ENCODE measurements around the gene ALOX12B. TPM values are rescaled to one million over a fixed set of nuclear protein-coding genes. Genes with fewer than 3 reads are reported as not detected.
A peak's percentile ranks its signal among the peaks of the same experiment; 100 is the strongest.

ALOX12B gene
- total RNA-seq, 1 donor from 2014 or later = 1.7 TPM

DNA sequence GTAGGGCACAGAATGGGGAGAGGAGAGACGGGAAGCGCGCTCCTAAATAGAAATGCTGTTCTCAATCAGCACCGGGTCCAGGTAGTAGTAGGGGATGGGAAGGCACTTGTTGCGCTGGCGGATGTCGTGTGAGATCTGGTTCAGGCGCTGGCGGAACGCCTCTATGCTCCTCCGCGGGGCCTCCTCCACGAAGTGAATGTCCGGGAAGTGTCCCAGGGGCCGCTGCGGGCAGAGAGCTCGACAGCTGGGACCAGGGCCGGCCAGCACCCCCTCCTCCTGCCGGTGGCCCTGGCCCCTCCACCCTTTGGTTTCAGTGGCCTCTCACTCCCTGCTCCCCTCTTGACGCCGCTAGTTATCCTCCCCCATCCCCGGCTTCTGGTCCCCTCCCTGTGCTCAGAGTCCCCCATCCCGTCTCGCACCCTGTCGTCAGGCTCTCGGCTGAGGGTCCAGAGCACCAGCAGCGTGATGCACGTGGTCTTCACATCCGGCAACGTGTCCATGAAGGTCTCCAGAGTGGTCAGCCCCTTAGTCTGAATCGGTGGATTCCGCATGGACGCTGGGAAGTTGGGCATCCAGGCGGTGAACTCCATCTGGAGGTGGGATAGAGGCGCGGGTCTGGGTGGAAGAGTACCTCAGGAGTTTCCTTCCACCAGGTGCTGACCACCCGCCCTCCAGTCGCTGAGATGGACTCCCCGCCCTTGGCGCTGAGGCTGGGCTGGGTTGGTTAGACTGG is 14.6 kb downstream of the ALOX12B start:
- H3K9me3 Mint-ChIP-seq (ENCODE audit: unreplicated experiment) = no peaks in the 10 kb centered on the region
- peak overlapping the region; percentile 88 for H3K4me3 Mint-ChIP-seq (ENCODE audit: unreplicated experiment)
- peaks cover 4% of the 10 kb centered on the region for H3K36me3 Mint-ChIP-seq (ENCODE audit: low read depth, unreplicated experiment)
- peaks cover 64% of the 10 kb centered on the region for H3K4me1 Mint-ChIP-seq (ENCODE audit: unreplicated experiment)
- TF ChIP-seq, protein P1, sequence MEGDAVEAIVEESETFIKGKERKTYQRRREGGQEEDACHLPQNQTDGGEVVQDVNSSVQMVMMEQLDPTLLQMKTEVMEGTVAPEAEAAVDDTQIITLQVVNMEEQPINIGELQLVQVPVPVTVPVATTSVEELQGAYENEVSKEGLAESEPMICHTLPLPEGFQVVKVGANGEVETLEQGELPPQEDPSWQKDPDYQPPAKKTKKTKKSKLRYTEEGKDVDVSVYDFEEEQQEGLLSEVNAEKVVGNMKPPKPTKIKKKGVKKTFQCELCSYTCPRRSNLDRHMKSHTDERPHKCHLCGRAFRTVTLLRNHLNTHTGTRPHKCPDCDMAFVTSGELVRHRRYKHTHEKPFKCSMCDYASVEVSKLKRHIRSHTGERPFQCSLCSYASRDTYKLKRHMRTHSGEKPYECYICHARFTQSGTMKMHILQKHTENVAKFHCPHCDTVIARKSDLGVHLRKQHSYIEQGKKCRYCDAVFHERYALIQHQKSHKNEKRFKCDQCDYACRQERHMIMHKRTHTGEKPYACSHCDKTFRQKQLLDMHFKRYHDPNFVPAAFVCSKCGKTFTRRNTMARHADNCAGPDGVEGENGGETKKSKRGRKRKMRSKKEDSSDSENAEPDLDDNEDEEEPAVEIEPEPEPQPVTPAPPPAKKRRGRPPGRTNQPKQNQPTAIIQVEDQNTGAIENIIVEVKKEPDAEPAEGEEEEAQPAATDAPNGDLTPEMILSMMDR (IDR thresholded peaks at IDR 0.05; ENCODE audit: unreplicated experiment) = no peak
- peak overlapping the region; percentile 92 for H3K27ac Mint-ChIP-seq (ENCODE audit: unreplicated experiment)
- peaks cover 45% of the 10 kb centered on the region for H3K27me3 Mint-ChIP-seq (ENCODE audit: unreplicated experiment)
- DNase-seq (ENCODE audit: low spot score) = peak; percentile 41

DNA sequence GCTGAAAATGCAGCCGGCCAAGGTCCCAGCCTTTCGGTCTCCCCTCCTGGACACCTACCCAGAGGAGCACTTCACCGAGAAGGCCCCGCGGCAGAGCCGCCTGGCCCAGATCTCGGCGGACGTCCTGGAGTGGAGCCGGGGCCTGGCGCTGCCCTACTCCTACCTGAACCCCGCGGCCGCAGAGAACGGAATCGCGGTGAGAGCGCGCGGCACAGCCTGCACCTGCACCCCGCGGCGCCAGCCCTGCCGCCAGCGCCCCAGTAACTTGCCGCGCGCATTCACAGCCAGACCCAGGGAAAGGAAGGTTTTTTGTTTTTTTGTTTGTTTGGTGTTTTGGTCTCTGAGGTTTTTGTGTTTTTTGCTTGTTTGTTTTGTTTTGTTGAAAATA is 15.2 kb downstream of the ALOX12B start:
- Mint-ChIP-seq H3K27me3 (ENCODE audit: unreplicated experiment) (peaks cover 41% of the 10 kb centered on the region), H3K9me3 (ENCODE audit: unreplicated experiment) (no peaks in the 10 kb centered on the region), H3K27ac (ENCODE audit: unreplicated experiment) (peak overlapping the region; percentile 92), H3K4me3 (ENCODE audit: unreplicated experiment) (peak overlapping the region; percentile 88), H3K4me1 (ENCODE audit: unreplicated experiment) (peaks cover 59% of the 10 kb centered on the region), H3K36me3 (ENCODE audit: low read depth, unreplicated experiment) (peaks cover 4% of the 10 kb centered on the region)
- no peak for DNase-seq (ENCODE audit: low spot score)
- TF ChIP-seq, protein P1 (IDR thresholded peaks at IDR 0.05; ENCODE audit: unreplicated experiment) = no peak

DNA sequence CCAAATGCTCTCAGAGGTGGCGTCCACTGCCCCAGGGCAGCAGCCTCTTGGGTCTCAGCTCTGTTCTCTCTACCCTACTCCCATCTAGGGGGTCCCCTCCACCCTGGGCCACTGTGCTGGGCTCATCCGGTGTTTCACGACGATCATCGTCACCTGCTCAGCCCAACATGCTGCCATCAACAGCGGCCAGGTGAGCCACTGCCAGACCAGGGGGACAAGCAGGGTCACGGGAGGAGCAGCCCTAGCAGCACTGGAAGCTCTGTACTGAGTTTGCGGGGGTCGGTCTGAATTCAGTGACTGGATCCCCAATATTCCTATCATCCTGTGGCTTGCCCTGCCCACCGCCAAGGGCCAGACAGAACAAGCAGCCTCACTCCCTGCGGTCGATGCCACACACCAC is 16.0 kb downstream of the ALOX12B start:
- no peaks in the 10 kb centered on the region for H3K9me3 Mint-ChIP-seq (ENCODE audit: unreplicated experiment)
- peaks cover 4% of the 10 kb centered on the region for H3K36me3 Mint-ChIP-seq (ENCODE audit: low read depth, unreplicated experiment)
- H3K27ac Mint-ChIP-seq (ENCODE audit: unreplicated experiment) = no peak overlapping the region
- DNase-seq (ENCODE audit: low spot score) = no peak
- H3K27me3 Mint-ChIP-seq (ENCODE audit: unreplicated experiment) = peaks cover 40% of the 10 kb centered on the region
- H3K4me1 Mint-ChIP-seq (ENCODE audit: unreplicated experiment) = peaks cover 56% of the 10 kb centered on the region
- TF ChIP-seq, protein P1 (IDR thresholded peaks at IDR 0.05; ENCODE audit: unreplicated experiment) = no peak
- H3K4me3 Mint-ChIP-seq (ENCODE audit: unreplicated experiment) = no peak overlapping the region

GRCh38 chr17:8069587-8069860 is 18.0 kb downstream of the ALOX12B start:
- Mint-ChIP-seq H3K36me3 (ENCODE audit: low read depth, unreplicated experiment) (peaks cover 4% of the 10 kb centered on the region), H3K4me1 (ENCODE audit: unreplicated experiment) (peaks cover 48% of the 10 kb centered on the region), H3K4me3 (ENCODE audit: unreplicated experiment) (no peak overlapping the region), H3K27me3 (ENCODE audit: unreplicated experiment) (peaks cover 34% of the 10 kb centered on the region), H3K9me3 (ENCODE audit: unreplicated experiment) (no peaks in the 10 kb centered on the region), H3K27ac (ENCODE audit: unreplicated experiment) (peak overlapping the region; percentile 18)
- DNase-seq (ENCODE audit: low spot score) = no peak
- TF ChIP-seq, protein P1 (IDR thresholded peaks at IDR 0.05; ENCODE audit: unreplicated experiment) = no peak

DNA sequence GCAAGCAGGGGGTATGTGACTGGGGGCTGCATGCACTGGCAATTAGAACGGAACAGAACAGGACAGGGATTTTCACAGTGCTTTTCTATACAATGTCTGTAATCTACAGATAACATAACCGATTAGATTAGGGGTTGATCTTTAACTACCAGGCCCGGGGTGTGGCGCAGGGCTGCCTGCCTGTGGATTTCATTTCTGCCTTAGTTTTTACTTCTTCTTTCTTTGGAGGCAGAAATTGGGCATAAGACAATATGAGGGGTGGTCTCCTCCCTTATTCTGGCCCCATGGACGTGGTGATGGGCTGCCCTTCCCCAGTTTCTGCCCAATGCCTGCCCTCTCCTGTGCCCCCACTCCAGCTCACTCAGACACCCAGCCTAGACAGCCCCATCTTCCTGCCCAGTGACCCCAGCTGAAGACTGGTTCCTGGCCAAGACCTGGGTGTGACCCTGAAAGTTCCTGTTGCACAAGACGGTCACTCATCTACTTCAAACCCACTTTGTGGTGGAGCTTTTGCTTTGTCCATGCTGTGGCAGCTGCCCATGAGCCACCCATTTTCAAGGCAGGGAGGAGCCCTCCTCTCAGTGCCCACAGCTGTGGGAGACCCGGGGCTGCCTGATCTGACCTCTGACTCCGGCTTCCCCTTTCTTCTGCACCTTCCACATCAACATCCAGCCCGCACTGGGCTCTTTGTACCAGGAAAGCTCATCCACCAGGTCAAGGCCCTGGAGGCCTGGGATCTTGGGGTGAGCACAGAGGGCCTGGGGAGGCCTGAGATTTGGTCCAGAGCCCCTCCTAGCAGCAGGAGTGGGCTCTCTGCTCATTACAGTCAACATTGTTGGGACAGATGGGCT is 18.6 kb downstream of the ALOX12B start:
- H3K4me3 Mint-ChIP-seq (ENCODE audit: unreplicated experiment) = no peak overlapping the region

More for the DNA sequence above, 18.6 kb downstream of the ALOX12B start:
- Mint-ChIP-seq H3K27ac (ENCODE audit: unreplicated experiment) (peak overlapping the region; percentile 24), H3K9me3 (ENCODE audit: unreplicated experiment) (no peaks in the 10 kb centered on the region), H3K27me3 (ENCODE audit: unreplicated experiment) (peaks cover 30% of the 10 kb centered on the region), H3K4me1 (ENCODE audit: unreplicated experiment) (peaks cover 42% of the 10 kb centered on the region), H3K36me3 (ENCODE audit: low read depth, unreplicated experiment) (peaks cover 4% of the 10 kb centered on the region)
- TF ChIP-seq, protein P1 (IDR thresholded peaks at IDR 0.05; ENCODE audit: unreplicated experiment) = no peak
- DNase-seq (ENCODE audit: low spot score) = no peak

Measured in endothelial cell (in vitro differentiated cells).